ENCODE data around the gene SLITRK6.

DNA sequence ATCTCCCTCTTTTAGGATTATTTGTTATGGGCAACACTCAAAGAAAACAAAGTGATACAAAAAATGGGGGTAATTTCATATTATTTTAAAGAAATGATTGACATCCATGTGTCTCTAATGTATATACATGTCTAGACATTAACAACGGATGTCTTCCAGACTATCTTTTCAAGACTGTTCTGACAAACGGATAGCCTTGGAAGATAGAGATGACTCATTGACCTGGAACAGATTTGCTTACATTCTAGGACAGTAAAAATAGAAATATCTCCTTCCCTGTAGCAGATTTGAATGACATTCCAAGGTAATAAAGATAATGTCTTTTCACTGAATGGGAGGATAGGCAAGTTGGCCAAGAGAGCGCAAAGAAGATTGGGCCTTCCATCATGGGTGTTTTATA is 26.2 kb upstream of the SLITRK6 start:
- TF ChIP-seq GATA2 (IDR thresholded peaks at IDR 0.05; ENCODE audit: low read depth, low read length) (no peak), GATA3 (IDR thresholded peaks at IDR 0.05; ENCODE audit: low read depth, low read length) (no peak)

Measured in SH-SY5Y (cell line).